NK-92 (cell line): ENCODE measurements around the gene VDR.
"Not testable (repeated sequence)": the region's sequence is repeated elsewhere in the genome, so short reads cannot be mapped to it uniquely, and the experiment has no call there.

ENCODE experiments used
- DNase-seq: peaks from one replicate; lab custom pipeline; 2025; ENCODE audit not compliant: unreplicated experiment; lab: John Stamatoyannopoulos, UW

The VDR gene

GRCh38 chr12:47816403-47817271 lies 88.2 kb downstream of the VDR start:
- no peak for DNase-seq

GRCh38 chr12:47815447-47815846 lies 89.3 kb downstream of the VDR start:
- DNase-seq: not testable (repeated sequence)

- DNase-seq: no peak
These were observed 90.1 kb downstream of the VDR start for GRCh38 chr12:47814539-47815170.

GRCh38 chr12:47813511-47814196 lies 91.1 kb downstream of the VDR start:
- no peak for DNase-seq

DNA sequence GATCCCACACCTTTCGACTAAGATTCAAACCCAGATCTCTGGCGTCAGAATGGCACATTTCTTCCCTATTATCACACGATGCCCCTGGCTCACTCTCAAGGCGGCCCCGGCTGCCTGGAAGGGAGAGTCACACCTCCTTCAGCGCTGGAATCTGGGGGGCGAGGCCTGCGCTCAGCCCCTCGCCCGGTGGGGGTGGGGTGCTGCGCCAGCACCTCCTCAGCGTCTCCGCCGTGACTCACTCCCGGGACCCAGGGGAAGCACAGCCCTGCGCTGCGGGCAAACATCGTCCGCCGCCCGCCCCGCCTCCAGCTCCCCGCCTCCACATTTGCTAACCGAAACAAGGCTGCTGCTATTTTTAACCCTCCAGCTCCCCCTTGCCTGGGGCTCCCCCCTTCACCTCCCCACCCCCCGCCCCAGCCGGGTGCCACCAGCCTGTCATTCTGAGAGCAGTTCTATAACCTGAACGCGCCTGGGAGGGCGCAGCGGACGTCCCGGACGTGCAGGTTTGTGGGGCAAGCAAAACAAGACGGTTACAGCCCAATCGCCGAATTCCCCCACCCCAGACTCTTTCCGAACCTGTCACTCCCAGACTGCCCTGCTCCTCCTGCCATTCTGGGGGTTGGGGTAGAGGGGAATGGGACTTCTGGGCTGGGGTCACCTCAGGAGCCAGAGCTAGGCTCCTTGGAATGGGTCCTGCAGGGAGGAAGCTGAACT lies 91.8 kb downstream of the VDR start:
- peak; percentile 73 for DNase-seq

DNA sequence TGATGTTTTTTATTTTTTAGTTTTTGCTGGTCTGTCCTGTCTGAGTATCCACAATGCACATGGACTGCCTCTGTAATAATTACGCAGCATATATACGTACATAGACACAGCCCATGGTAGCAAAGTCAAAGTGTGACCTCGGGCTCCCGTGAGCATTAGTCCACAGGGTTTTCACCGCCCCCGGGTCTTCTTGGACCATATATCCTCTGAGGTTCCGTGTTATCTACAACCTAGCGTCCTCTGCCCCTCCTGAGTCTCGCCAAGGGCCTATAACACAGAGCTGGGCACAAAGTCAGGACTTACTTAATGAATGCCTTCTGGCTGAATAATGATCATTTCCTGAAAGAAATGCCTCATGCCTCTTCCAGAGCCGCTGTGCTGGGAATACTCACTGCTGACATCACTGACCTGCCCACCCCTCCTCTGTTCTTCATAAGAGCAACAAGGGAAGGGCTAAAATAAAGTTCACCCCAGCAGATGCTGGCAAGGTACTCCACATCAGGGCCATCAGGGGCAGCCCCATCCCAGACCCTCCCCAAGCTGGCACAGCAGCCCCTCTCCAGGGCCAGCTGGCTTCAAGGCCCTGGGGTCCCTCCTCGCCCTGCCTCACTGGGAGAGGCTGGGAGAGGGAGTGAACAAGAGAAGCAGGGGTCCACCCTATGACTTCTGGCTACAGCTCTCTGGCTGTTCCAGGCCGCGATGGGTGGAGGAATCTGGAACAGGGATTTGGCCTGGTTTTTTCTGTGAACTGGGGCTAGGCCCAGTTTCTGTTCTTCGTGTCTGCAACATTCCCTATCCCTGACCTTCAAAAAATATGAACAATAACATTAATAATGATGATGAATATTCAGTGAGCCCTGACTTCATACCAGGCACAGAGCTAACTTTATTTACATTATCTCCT lies 93.0 kb downstream of the VDR start:
- no peak for DNase-seq

- no peak for DNase-seq
These were observed 93.8 kb downstream of the VDR start for GRCh38 chr12:47811072-47811396.

DNA sequence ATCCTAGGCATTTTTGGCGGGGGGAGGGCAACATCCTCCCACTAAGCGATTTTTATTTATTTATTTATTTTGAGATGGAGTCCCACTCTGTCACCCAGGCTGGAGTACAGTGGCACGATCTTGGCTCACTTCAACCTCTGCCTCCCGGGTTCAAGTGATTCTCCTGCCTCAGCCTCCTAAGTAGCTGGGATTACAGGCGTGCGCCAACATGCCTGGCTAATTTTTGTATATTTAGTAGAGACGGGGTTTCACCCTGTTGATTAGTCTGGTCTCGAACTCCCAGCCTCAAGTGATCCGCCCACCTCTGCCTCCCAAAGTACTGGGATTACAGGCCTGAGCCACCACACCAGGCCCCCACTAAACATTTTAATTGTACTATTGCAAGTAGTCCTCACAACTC lies 95.3 kb downstream of the VDR start:
- not testable (repeated sequence) for DNase-seq

GRCh38 chr12:47808574-47809365 lies 96.0 kb downstream of the VDR start:
- DNase-seq: no peak

GRCh38 chr12:47808050-47808449 lies 96.7 kb downstream of the VDR start:
- DNase-seq: peak; percentile 32

- DNase-seq: no peak
These were observed 97.5 kb downstream of the VDR start for GRCh38 chr12:47807338-47807737.

GRCh38 chr12:47805417-47805816 lies 99.4 kb downstream of the VDR start:
- DNase-seq: no peak

GRCh38 chr12:47804171-47804570 lies 100.6 kb downstream of the VDR start:
- no peak for DNase-seq

- no peak for DNase-seq
These were observed 101.5 kb downstream of the VDR start for GRCh38 chr12:47803191-47803875.

DNA sequence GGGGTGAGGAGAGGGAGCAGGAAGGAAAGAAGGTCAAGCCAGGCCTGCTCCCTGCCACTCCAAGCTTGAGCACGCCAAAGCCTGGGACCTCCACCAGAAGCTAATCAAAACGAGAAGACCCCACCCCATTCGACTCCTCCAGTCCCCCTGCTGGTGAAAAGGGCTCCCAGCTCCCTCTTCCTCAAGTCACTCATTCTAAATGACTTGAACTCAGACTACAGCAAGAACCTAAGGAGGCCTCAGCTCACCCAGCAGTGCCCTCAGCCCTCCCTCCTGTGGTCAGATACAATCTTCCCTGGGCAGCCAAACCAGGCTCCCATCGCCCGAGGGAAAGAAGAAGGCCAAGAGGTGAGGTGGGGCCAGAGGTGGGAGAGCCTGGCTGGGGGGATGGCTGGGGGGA lies 102.5 kb downstream of the VDR start:
- DNase-seq: no peak

- no peak for DNase-seq
These were observed 102.9 kb downstream of the VDR start for GRCh38 chr12:47801904-47802246.

DNA sequence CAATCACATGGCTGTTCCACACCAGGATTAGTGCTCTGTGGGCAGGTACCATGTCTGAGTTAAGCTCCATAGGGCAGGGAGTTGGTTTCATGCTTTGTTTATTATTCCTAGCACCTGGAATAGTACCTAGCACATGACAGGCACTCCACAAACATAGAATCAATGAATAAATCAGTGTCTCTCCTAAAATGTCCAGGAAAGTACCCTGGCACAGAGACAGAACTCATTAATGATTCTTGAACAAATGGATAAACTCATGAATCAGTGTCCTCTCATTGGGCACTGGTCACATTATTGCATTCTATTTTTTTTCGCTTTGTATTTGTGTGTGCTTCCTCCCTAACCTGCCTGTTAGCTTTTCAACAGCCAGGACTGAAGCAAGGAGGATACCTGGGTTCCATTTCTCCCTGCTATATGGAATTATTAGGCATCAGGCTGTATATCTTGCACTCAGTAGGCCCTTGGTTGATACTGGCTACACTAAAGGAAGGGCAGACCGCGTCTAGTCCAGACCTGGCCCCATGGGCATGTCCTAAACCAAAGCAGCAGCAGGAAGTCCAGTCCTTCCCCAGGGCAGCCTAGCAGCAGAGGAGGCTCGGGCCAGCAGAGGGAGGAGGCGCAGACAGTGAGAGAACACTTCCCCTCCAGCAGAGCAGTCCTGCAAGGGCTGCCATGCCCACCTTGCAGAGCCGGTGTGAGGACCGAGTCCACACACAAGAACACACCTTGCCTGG lies 103.5 kb downstream of the VDR start:
- DNase-seq: no peak

DNA sequence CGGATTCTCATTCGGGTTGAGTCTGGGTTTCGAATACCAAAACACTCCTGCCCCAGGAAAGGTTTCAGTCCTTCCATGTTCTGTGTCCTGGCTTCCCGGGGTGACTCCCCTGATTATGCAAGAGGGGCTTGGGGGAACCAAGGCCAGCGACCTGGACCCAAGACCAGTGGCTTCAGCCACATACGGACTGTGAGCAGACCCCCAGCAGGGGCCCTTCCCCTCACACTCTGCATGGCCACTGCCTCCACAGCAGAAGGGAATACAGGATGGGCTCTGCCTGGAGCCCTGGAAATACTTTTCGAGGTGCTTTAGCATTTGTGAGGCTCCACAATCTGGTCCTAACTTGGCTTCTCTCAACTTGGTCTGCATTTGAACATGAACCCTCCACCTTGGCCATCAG lies 104.2 kb downstream of the VDR start:
- no peak for DNase-seq
